IMR-90 (cell line): ENCODE results near the gene APCDD1. TPM values are rescaled to one million over a fixed set of nuclear protein-coding genes. Genes with fewer than 3 reads are reported as not detected.

Experiments used
- ATAC-seq: fragments of 200-7000 bp; cut with Tn5 transposase; 2 replicates; pipeline ENCODE4 v1.9.1; 2020; ENCODE audit warnings: low read depth, mild to moderate bottlenecking, moderate library complexity
- BruUV-seq: library from RNA; stranded (reverse); fragments of 400-500 nt; replicated peaks from 2 replicates; lab custom pipeline; 2021; lab: Mats Ljungman, UMichigan
- CTCF ChIA-PET: fragments of 300-600 bp; formaldehyde crosslinking; extraction: SDS; loops from one replicate; lab custom pipeline; 2021; ENCODE audit warnings: antibody characterized with exemption; lab: Yijun Ruan, JAX
- POLR2A ChIA-PET: fragments of 300-600 bp; sonication (Branson Sonifier 250); formaldehyde crosslinking; loops from one replicate; lab custom pipeline; 2022; ENCODE audit warnings: antibody characterized with exemption; ENCODE audit not compliant: unreplicated experiment; lab: Charles Lee
- DNase-seq: peaks from one replicate; pipeline ENCODE4 v3.0.0; 2013
- H2AFZ ChIP-seq: replicated peaks from 2 replicates; pipeline ENCODE3; 2013; ENCODE audit warnings: low read length, mild to moderate bottlenecking; ENCODE audit not compliant: poor library complexity
- H2AK5ac ChIP-seq: 2 replicates; pipeline ENCODE4 v1.6.1; 2013; ENCODE audit warnings: low read depth, low read length, inconsistent platforms
- H2AK9ac ChIP-seq: replicated peaks from 2 replicates; pipeline ENCODE3; 2013; ENCODE audit warnings: mild to moderate bottlenecking, low read depth, low read length, moderate library complexity; ENCODE audit not compliant: poor library complexity
- H2BK120ac ChIP-seq: 2 replicates; pipeline ENCODE4 v1.6.1; 2013; ENCODE audit warnings: low read depth, low read length, inconsistent platforms
- H2BK15ac ChIP-seq: 3 replicates; pipeline ENCODE4 v1.6.1; 2013; ENCODE audit warnings: low read depth, low read length, inconsistent platforms
- H2BK20ac ChIP-seq: 2 replicates; pipeline ENCODE4 v1.6.1; 2013; ENCODE audit warnings: low read depth, mild to moderate bottlenecking, inconsistent platforms, low read length, moderate library complexity
- H2BK5ac ChIP-seq: 2 replicates; pipeline ENCODE4 v1.6.1; 2013; ENCODE audit warnings: mild to moderate bottlenecking, low read depth, low read length, inconsistent platforms; ENCODE audit not compliant: poor library complexity, severe bottlenecking
- H3K14ac ChIP-seq: replicated peaks from 2 replicates; pipeline ENCODE4 v1.6.1; 2013; ENCODE audit warnings: low read depth, low read length, inconsistent platforms
- H3K18ac ChIP-seq: 2 replicates; pipeline ENCODE4 v1.6.1; 2013; ENCODE audit warnings: low read depth, low read length, control low read depth
- H3K23ac ChIP-seq: 2 replicates; pipeline ENCODE4 v1.6.1; 2013; ENCODE audit warnings: low read depth, low read length, inconsistent platforms
- H3K27ac ChIP-seq: 2 replicates; pipeline ENCODE4 v1.5.1; 2013; ENCODE audit warnings: mild to moderate bottlenecking, control low read depth, low read length; ENCODE audit not compliant: insufficient read depth
- H3K27me3 ChIP-seq: 2 replicates; pipeline ENCODE4 v1.6.1; 2013; ENCODE audit warnings: low read length; ENCODE audit not compliant: control insufficient read depth, insufficient read depth
- H3K36me3 ChIP-seq: 2 replicates; pipeline ENCODE4 v1.6.1; 2013; ENCODE audit warnings: low read length, mixed read lengths; ENCODE audit not compliant: control insufficient read depth, insufficient read depth
- H3K4ac ChIP-seq: 2 replicates; pipeline ENCODE4 v1.6.1; 2013; ENCODE audit warnings: low read depth, low read length, inconsistent platforms
- H3K4me1 ChIP-seq: 2 replicates; pipeline ENCODE4 v1.6.1; 2013; ENCODE audit warnings: low read length, mixed read lengths; ENCODE audit not compliant: control insufficient read depth, insufficient read depth
- H3K4me2 ChIP-seq: 2 replicates; pipeline ENCODE4 v1.6.1; 2013; ENCODE audit warnings: low read depth, mild to moderate bottlenecking, control low read depth, low read length, moderate library complexity
- H3K4me3 ChIP-seq: 2 replicates; pipeline ENCODE4 v1.5.1; 2013; ENCODE audit warnings: low read depth, mild to moderate bottlenecking, control low read depth, low read length, moderate library complexity; ENCODE audit not compliant: insufficient read depth
- H3K56ac ChIP-seq: 2 replicates; pipeline ENCODE4 v1.6.1; 2013; ENCODE audit warnings: low read length, inconsistent platforms; ENCODE audit not compliant: insufficient read depth; ENCODE audit errors: extremely low read depth
- H3K79me1 ChIP-seq, 2 experiments: 2 replicates each; pipeline ENCODE4 v1.6.1; 2013; ENCODE audit warnings: low read length in 2 of 2, inconsistent platforms in 1 of 2, low read depth in 1 of 2
- H3K9ac ChIP-seq: 2 replicates; pipeline ENCODE4 v1.6.1; 2013; ENCODE audit warnings: low read depth, low read length, control low read depth
- H3K9me1 ChIP-seq: 2 replicates; pipeline ENCODE4 v1.6.1; 2013; ENCODE audit warnings: low read length, inconsistent platforms; ENCODE audit not compliant: insufficient read depth
- H3K9me3 ChIP-seq: 2 replicates; pipeline ENCODE4 v1.6.1; 2013; ENCODE audit warnings: low read length; ENCODE audit not compliant: control insufficient read depth, insufficient read depth
- H4K20me1 ChIP-seq: 2 replicates; pipeline ENCODE4 v1.6.1; 2013; ENCODE audit warnings: low read length, inconsistent platforms; ENCODE audit not compliant: insufficient read depth
- H4K5ac ChIP-seq: 2 replicates; pipeline ENCODE4 v1.6.1; 2013; ENCODE audit warnings: mild to moderate bottlenecking, low read depth, low read length, control low read depth
- H4K8ac ChIP-seq, 2 experiments: 2 replicates each; pipeline ENCODE4 v1.6.1; 2013; ENCODE audit warnings: low read depth in 2 of 2, low read length in 2 of 2, control low read depth in 1 of 2, inconsistent platforms in 1 of 2
- H4K91ac ChIP-seq: 2 replicates; pipeline ENCODE4 v1.6.1; 2013; ENCODE audit warnings: low read depth, low read length, inconsistent platforms; ENCODE audit not compliant: insufficient read depth
- BHLHE40 ChIP-seq: fragments of 150-350 bp; IDR thresholded peaks from 2 replicates; pipeline ENCODE4 v1.6.1; 2016; ENCODE audit warnings: mild to moderate bottlenecking, low read depth, low read length
- CEBPB ChIP-seq: IDR thresholded peaks from 2 replicates; pipeline ENCODE4 v1.6.1; 2012; ENCODE audit warnings: low read depth, low read length, improper control_type of control experiment
- CHD1 ChIP-seq: IDR thresholded peaks from 2 replicates; pipeline ENCODE4 v1.6.1; 2012; ENCODE audit warnings: low read depth, low read length, improper control_type of control experiment
- CTCF ChIP-seq: conservative IDR thresholded peaks from 2 replicates; pipeline ENCODE4 v1.5.1; 2012; ENCODE audit warnings: mild to moderate bottlenecking, low read depth, low read length, improper control_type of control experiment
- ELK1 ChIP-seq: fragments of 150-350 bp; IDR thresholded peaks from 2 replicates; pipeline ENCODE4 v1.6.1; 2016; ENCODE audit warnings: low read depth, mild to moderate bottlenecking, low read length, moderate library complexity, borderline replicate concordance
- FOS ChIP-seq: fragments of 150-350 bp; IDR thresholded peaks from 2 replicates; pipeline ENCODE4 v1.6.1; 2016; ENCODE audit warnings: low read depth, low read length
- MAFK ChIP-seq: IDR thresholded peaks from 2 replicates; pipeline ENCODE4 v1.6.1; 2012; ENCODE audit warnings: low read depth, low read length, improper control_type of control experiment
- MAZ ChIP-seq: IDR thresholded peaks from 2 replicates; pipeline ENCODE4 v1.6.1; 2012; ENCODE audit warnings: low read depth, mild to moderate bottlenecking, low read length, improper control_type of control experiment, moderate library complexity, borderline replicate concordance
- MXI1 ChIP-seq: IDR thresholded peaks from 2 replicates; pipeline ENCODE4 v1.6.1; 2012; ENCODE audit warnings: low read depth, mild to moderate bottlenecking, low read length, moderate library complexity, borderline replicate concordance
- NFE2L2 ChIP-seq: fragments of 150-350 bp; IDR thresholded peaks from 2 replicates; pipeline ENCODE4 v1.6.1; 2016; ENCODE audit warnings: low read depth, mild to moderate bottlenecking, low read length
- POLR2A ChIP-seq: IDR thresholded peaks from 2 replicates; pipeline ENCODE4 v1.6.1; 2012; ENCODE audit warnings: mild to moderate bottlenecking, low read depth, low read length
- RAD21 ChIP-seq: IDR thresholded peaks from 2 replicates; pipeline ENCODE4 v1.6.1; 2012; ENCODE audit warnings: low read length, improper control_type of control experiment
- RCOR1 ChIP-seq: IDR thresholded peaks from 2 replicates; pipeline ENCODE4 v1.6.1; 2012; ENCODE audit warnings: mild to moderate bottlenecking, low read length, improper control_type of control experiment; ENCODE audit not compliant: insufficient replicate concordance
- RFX5 ChIP-seq: IDR thresholded peaks from 2 replicates; pipeline ENCODE4 v1.8.0; 2012; ENCODE audit warnings: low read depth, mild to moderate bottlenecking, low read length, moderate library complexity
- SMC3 ChIP-seq: fragments of 150-350 bp; IDR thresholded peaks from 2 replicates; pipeline ENCODE4 v1.6.1; 2016; ENCODE audit warnings: low read depth, mild to moderate bottlenecking, antibody characterized with exemption, low read length, moderate library complexity
- USF2 ChIP-seq: fragments of 150-350 bp; IDR thresholded peaks from 2 replicates; pipeline ENCODE4 v1.6.1; 2017; ENCODE audit warnings: mild to moderate bottlenecking, antibody characterized with exemption, low read length, low read depth
- WGBS, 2 experiments: methylation state at CpG; one replicate each; pipeline versions ENCODE4 v1.1.5 to v1.1.7; 2013; ENCODE audit warnings: missing lambda C conversion rate in 2 of 2; ENCODE audit not compliant: insufficient read length in 1 of 2; ENCODE audit errors: extremely low coverage in 2 of 2; 5-methylcytosine and 5-hydroxymethylcytosine counted together
- dilution Hi-C: fragments of 300-500 bp; cut with HindIII; formaldehyde crosslinking; loops from one replicate; pipeline ENCODE4 v1.14.3; 2018; ENCODE audit warnings: low sequenced_read_pairs; ENCODE audit not compliant: unreplicated experiment
- in situ Hi-C: fragments of 300-500 bp; cut with MboI; formaldehyde crosslinking; loops from 3 replicates; pipeline ENCODE4 v1.14.3; 2019; ENCODE audit warnings: low sequenced_read_pairs, inconsistent platforms, mixed read lengths
- intact Hi-C: fragments of 100-400 bp; cut with micrococcal nuclease; formaldehyde crosslinking; loops from 2 replicates; pipeline ENCODE4 v1.10.0; 2022
- polyA plus RNA-seq, 3 experiments: library from polyadenylated mRNA; depleted of rRNA; stranded (reverse); fragments of >200 nt; gene quantifications; 2 replicates each; pipeline ENCODE4 v1.2.3, GENCODE V29; 2012; ENCODE audit warnings: low replicate concordance in 1 of 3
- total RNA-seq: library from RNA; depleted of rRNA; stranded (reverse); fragments of >200 nt; gene quantifications from 2 replicates; pipeline ENCODE4 v1.2.3, GENCODE V29; 2012

APCDD1 gene
- total and polyA plus RNA-seq, 2 of the 4 experiments (the other 2 are of a cell fraction) = 1.1 to 2.2 TPM

- 78% methylated on average over 1 of the region's 4 CpGs; no CpG with 5 or more reads in 1 of the 2 experiments for WGBS, 2 experiments
These were observed 23.8 kb upstream of the APCDD1 start for GRCh38 chr18:10430677-10431076.

More at GRCh38 chr18:10430677-10431076, 23.8 kb upstream of the APCDD1 start:
- Histone ChIP-seq H4K91ac (no peak overlapping the region), H3K9me3 (no peaks in the 10 kb centered on the region), H2AFZ (no peak overlapping the region), H3K4me2 (no peak overlapping the region), H2BK15ac (no peak overlapping the region), H3K36me3 (no peaks in the 10 kb centered on the region), H3K23ac (no peak overlapping the region), H3K9me1 (peaks cover 3% of the 10 kb centered on the region; the same call in 1 of the 2 replicates), H3K79me1 (no peaks in the 10 kb centered on the region), H2BK20ac (no peak overlapping the region), H4K5ac (no peak overlapping the region), H2AK5ac (no peak overlapping the region), H4K20me1 (no peaks in the 10 kb centered on the region), H3K4ac (no peak overlapping the region), H3K9ac (no peak overlapping the region), H2BK120ac (no peak overlapping the region), H3K18ac (no peak overlapping the region), H3K4me1 (no peaks in the 10 kb centered on the region), H3K56ac (no peak overlapping the region), H4K8ac (no peak overlapping the region), H3K4me3 (no peak overlapping the region), H3K27me3 (peaks cover 22% of the 10 kb centered on the region), H3K14ac (no peak overlapping the region), H3K27ac (no peak overlapping the region), H2AK9ac (no peak overlapping the region), H2BK5ac (no peak overlapping the region)
- in situ Hi-C loops (no loop called here), dilution Hi-C loops (no loop called here), intact Hi-C loops (no loop called here)
- TF ChIP-seq RFX5 (no peak), ELK1 (no peak), SMC3 (no peak), USF2 (no peak), FOS (no peak), POLR2A (no peak), NFE2L2 (no peak), RCOR1 (no peak), MAFK (no peak), RAD21 (no peak), CEBPB (no peak), CTCF (no peak), BHLHE40 (no peak), CHD1 (no peak), MXI1 (no peak), MAZ (no peak)
- DNase-seq (no peak), ATAC-seq (no peak)
- ChIA-PET POLR2A (no interaction called here), CTCF (no interaction called here)
- BruUV-seq = no TSS peak
